ENCODE measurements around the gene ABCD4.

Gene ABCD4

DNA sequence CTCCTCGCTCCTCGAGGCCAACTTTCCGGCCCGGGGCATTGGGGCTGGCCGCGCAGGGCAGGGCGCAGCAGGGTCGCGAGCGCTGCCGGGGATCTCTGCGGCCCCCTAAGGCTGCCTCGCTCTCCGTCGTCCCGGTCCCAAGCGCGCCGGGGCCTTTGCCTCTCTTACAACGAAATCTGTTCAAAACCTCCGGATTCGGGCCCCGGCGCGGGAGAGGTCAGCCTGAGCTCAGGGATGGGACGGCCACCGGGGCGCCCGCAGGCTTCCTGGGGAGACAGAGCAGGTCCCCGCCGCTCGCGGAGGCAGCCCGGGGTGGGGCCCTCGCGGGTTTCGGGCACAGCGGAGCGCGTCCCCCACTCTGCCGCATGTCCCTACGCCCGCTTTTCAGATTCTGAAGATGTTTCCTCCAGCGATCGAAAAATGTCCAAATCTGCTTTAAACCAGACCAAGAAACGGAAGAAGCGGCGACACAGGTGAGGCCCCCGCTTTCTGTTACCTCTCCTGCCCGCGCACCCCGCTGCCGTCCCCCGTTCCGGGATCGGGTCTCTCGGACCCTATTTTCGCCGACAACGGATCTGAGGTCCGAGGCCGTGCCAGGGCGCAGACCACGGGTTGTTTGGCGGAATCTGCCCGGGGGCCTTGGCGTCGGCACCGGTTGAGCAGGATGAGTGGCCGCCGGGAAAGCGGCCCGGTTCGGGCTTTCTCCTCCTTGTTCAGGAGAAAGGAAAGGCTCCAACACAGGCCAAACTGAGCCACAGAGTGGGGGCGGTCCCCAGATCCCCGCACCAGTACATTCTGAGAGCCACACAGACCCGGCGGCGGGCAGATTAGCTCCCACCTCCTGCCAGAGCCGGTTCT is 61.7 kb downstream of the ABCD4 start:
- TF ChIP-seq, protein P1, sequence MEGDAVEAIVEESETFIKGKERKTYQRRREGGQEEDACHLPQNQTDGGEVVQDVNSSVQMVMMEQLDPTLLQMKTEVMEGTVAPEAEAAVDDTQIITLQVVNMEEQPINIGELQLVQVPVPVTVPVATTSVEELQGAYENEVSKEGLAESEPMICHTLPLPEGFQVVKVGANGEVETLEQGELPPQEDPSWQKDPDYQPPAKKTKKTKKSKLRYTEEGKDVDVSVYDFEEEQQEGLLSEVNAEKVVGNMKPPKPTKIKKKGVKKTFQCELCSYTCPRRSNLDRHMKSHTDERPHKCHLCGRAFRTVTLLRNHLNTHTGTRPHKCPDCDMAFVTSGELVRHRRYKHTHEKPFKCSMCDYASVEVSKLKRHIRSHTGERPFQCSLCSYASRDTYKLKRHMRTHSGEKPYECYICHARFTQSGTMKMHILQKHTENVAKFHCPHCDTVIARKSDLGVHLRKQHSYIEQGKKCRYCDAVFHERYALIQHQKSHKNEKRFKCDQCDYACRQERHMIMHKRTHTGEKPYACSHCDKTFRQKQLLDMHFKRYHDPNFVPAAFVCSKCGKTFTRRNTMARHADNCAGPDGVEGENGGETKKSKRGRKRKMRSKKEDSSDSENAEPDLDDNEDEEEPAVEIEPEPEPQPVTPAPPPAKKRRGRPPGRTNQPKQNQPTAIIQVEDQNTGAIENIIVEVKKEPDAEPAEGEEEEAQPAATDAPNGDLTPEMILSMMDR (IDR thresholded peaks at IDR 0.05; ENCODE audit: extremely low read depth, insufficient read depth, missing control alignments): no peak
- in situ Hi-C loops (cut with MboI; ENCODE audit: low pct_unique_long_range_greater_than_20kb, low sequenced_read_pairs, unreplicated experiment): no loop called here
- DNase-seq (ENCODE audit: low spot score): peak; percentile 67

DNA sequence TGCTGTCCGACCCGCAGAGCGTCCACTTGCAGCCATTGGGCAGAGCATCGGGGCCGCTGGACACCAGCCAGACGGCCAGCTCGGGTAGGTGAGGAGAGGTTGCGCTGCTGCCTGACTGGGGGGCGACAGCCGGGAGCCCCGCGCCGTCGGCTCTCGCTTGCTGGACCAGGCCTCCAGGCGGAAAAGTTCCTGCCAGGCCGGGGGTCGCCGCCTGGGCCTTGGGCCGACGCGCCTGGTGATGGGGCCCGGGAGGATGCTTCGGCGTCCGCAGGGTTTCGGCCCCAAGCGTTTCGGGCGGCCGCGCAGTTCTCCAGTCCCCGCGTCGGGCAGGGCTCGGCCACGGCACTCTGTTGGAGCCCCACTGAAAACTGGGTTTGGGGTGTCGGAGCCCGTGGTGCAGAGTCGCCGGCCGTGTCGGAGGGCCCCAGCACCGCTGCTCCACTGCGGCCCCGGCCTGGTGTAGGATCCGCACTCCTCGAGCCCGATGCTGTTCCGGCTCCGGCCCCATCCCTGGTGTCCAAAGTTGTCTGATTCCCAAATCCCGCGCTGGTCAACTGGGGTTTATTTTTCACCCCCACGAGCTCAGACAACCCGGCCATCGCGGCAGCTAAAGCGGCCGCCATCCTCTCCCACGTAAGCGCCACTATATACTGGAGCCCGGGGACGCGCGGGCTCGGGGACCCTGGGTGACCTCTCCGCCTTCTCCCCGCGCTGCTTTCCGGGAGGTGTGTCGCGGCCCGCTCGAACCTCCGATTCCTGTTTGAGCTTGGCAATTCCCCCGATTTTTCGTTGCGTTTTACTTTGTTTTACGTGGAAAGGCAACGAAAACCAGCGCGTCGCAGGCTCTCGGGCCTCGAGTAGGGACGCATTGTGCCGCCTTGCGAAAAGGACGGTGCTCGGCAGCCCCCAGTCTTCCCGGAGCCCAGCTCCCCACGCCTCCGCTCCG is 62.6 kb downstream of the ABCD4 start:
- TF ChIP-seq, protein P1 (IDR thresholded peaks at IDR 0.05; ENCODE audit: extremely low read depth, insufficient read depth, missing control alignments): no peak
- in situ Hi-C loops (cut with MboI; ENCODE audit: low pct_unique_long_range_greater_than_20kb, low sequenced_read_pairs, unreplicated experiment): no loop called here
- peak; percentile 40 for DNase-seq (ENCODE audit: low spot score)

DNA sequence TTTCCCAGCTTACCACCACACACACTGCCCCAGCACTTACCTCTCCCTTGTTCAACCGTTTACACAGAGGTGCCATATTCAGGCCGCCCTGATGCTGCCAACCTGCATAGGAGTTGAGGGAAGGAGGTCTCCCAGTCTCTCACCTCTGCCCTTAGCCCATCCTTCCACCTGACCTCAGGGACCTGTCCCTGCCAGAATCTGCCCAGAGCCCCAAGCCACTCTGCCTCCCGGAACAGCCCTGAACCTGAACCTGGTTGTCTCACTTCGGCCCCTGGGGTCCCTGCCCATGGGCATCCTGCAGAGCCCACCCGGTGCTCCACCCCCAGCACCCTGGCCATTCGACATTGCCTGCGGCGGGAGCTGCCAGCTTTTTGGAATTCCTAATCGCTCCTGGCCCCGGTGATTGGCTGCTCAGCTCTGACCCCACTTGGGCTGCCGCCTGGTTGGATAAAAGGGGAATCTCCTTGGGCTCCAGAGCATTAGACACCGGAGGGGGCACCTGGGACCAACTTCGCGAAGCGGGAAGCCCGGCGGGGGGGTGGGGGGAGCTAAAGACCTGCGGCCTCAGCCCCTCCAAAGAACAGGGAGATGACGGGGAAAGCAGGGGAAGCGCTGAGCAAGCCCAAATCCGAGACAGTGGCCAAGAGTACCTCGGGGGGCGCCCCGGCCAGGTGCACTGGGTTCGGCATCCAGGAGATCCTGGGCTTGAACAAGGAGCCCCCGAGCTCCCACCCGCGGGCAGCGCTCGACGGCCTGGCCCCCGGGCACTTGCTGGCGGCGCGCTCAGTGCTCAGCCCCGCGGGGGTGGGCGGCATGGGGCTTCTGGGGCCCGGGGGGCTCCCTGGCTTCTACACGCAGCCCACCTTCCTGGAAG is 63.5 kb downstream of the ABCD4 start, which contains the start of gene VSX2:
TSS of gene VSX2 (plus strand) at position 476 of the 874 bp plus-strand sequence. CDS start at position 589, 113 bp downstream.
- in situ Hi-C loops (cut with MboI; ENCODE audit: low pct_unique_long_range_greater_than_20kb, low sequenced_read_pairs, unreplicated experiment): no loop called here
- TF ChIP-seq, protein P1 (IDR thresholded peaks at IDR 0.05; ENCODE audit: extremely low read depth, insufficient read depth, missing control alignments): no peak
- no peak for DNase-seq (ENCODE audit: low spot score)

DNA sequence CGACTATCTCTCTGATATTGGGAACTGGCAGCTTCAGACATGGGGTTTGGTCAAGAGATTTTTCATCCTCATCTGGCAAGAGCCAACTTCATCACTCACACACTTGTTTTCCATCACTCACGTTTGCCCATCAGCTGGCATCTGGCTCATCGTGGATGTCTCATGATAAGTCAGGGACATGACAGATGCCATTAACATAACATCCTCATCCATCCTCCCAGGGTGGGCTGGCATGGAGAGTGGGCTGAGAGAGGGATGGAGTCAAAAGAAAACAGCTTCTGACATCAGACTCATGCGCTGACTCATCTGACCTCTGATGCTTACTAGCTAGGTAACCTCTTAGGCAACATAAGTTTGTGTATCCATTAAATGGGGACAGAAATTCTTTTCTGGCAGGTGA is 65.3 kb downstream of the ABCD4 start:
- in situ Hi-C loops (cut with MboI; ENCODE audit: low pct_unique_long_range_greater_than_20kb, low sequenced_read_pairs, unreplicated experiment): no loop called here
- DNase-seq (ENCODE audit: low spot score): no peak
- TF ChIP-seq, protein P1 (IDR thresholded peaks at IDR 0.05; ENCODE audit: extremely low read depth, insufficient read depth, missing control alignments): no peak
